Measurements from ENCODE around the gene MPC1.
"Not testable (repeated sequence)": the region's sequence is repeated elsewhere in the genome, so short reads cannot be mapped to it uniquely, and the experiment has no call there.

MPC1 gene

GRCh38 chr6:166408936-166409755 is 26.4 kb upstream of the MPC1 start:
- DNase-seq (ENCODE audit: low read depth in 2 of 2) = no peak
- H3K4me3 ChIP-seq (replicated peaks in 1 of 2; ENCODE audit: low read depth in 2 of 2, low read length in 2 of 2) = no peak overlapping the region
- no peak for TF ChIP-seq CTCF (IDR thresholded peaks at IDR 0.05; ENCODE audit: low read depth, low read length)

GRCh38 chr6:166406197-166406596 is 23.5 kb upstream of the MPC1 start:
- no peak overlapping the region for H3K4me3 ChIP-seq (replicated peaks in 1 of 2; ENCODE audit: low read depth in 2 of 2, low read length in 2 of 2)
- DNase-seq (ENCODE audit: low read depth in 2 of 2) = no peak
- TF ChIP-seq CTCF (IDR thresholded peaks at IDR 0.05; ENCODE audit: low read depth, low read length) = no peak

- DNase-seq (ENCODE audit: low read depth in 2 of 2) = no peak
- H3K4me3 ChIP-seq (replicated peaks in 1 of 2; ENCODE audit: low read depth in 2 of 2, low read length in 2 of 2) = no peak overlapping the region
- TF ChIP-seq CTCF (IDR thresholded peaks at IDR 0.05; ENCODE audit: low read depth, low read length) = no peak
Measured at GRCh38 chr6:166405386-166405785, 22.6 kb upstream of the MPC1 start.

- no peak overlapping the region for H3K4me3 ChIP-seq (replicated peaks in 1 of 2; ENCODE audit: low read depth in 2 of 2, low read length in 2 of 2)
- peak; percentile 65 to 68 for DNase-seq (ENCODE audit: low read depth in 2 of 2)
- no peak for TF ChIP-seq CTCF (IDR thresholded peaks at IDR 0.05; ENCODE audit: low read depth, low read length)
Measured at GRCh38 chr6:166402582-166403277, 20.0 kb upstream of the MPC1 start.

GRCh38 chr6:166400649-166401250 is 18.0 kb upstream of the MPC1 start:
- peak; percentile 75 for TF ChIP-seq CTCF (IDR thresholded peaks at IDR 0.05; ENCODE audit: low read depth, low read length)
- peak; percentile 85 to 87 for DNase-seq (ENCODE audit: low read depth in 2 of 2)
- H3K4me3 ChIP-seq (replicated peaks in 1 of 2; ENCODE audit: low read depth in 2 of 2, low read length in 2 of 2) = not testable (repeated sequence)

GRCh38 chr6:166400181-166400580 is 17.4 kb upstream of the MPC1 start:
- H3K4me3 ChIP-seq (replicated peaks in 1 of 2; ENCODE audit: low read depth in 2 of 2, low read length in 2 of 2) = no peak overlapping the region
- no peak for DNase-seq (ENCODE audit: low read depth in 2 of 2)
- no peak for TF ChIP-seq CTCF (IDR thresholded peaks at IDR 0.05; ENCODE audit: low read depth, low read length)
